Measurements from ENCODE around the gene IPPK.

The IPPK gene

GRCh38 chr9:92637886-92638620, 31.9 kb downstream of the IPPK start:
- no peak overlapping the region for H3K27ac ChIP-seq (ENCODE audit: low read depth, low read length, poor library complexity, severe bottlenecking)
- H3K9ac ChIP-seq (ENCODE audit: low read length) = no peak overlapping the region
- H3K4me2 ChIP-seq (ENCODE audit: low read length) = no peak overlapping the region
- TF ChIP-seq CTCF (IDR thresholded peaks at IDR 0.05; ENCODE audit: low read length) (no peak), EZH2 (IDR thresholded peaks at IDR 0.05; ENCODE audit: borderline replicate concordance, low read length) (no peak)
- H3K9me2 ChIP-seq (ENCODE audit: low read depth, low read length) = no peaks in the 10 kb centered on the region
- H3F3A ChIP-seq (ENCODE audit: insufficient read depth, low read length) = no peaks in the 10 kb centered on the region
- H3K4me3 ChIP-seq (ENCODE audit: low read depth, low read length, poor library complexity, severe bottlenecking) = no peak overlapping the region
- no peaks in the 10 kb centered on the region for H3K9me3 ChIP-seq (ENCODE audit: low read length)
- no peaks in the 10 kb centered on the region for H3K27me3 ChIP-seq (ENCODE audit: insufficient read depth, low read length)
- no peaks in the 10 kb centered on the region for H3K4me1 ChIP-seq (ENCODE audit: insufficient read depth, low read length, severe bottlenecking)
- peaks cover 93% of the 10 kb centered on the region for H3K36me3 ChIP-seq (ENCODE audit: insufficient read depth, low read length)
- H2AFZ ChIP-seq (ENCODE audit: low read length) = no peak overlapping the region
- H3K79me2 ChIP-seq (ENCODE audit: insufficient read depth, low read length) = no peaks in the 10 kb centered on the region
- no peaks in the 10 kb centered on the region for H4K20me1 ChIP-seq (ENCODE audit: insufficient read depth, low read length)

GRCh38 chr9:92637326-92637725, 32.6 kb downstream of the IPPK start:
- Histone ChIP-seq H3K36me3 (ENCODE audit: insufficient read depth, low read length) (peaks cover 93% of the 10 kb centered on the region), H2AFZ (ENCODE audit: low read length) (no peak overlapping the region), H3K4me1 (ENCODE audit: insufficient read depth, low read length, severe bottlenecking) (no peaks in the 10 kb centered on the region), H3F3A (ENCODE audit: insufficient read depth, low read length) (no peaks in the 10 kb centered on the region), H3K4me2 (ENCODE audit: low read length) (no peak overlapping the region), H3K27me3 (ENCODE audit: insufficient read depth, low read length) (no peaks in the 10 kb centered on the region), H3K27ac (ENCODE audit: low read depth, low read length, poor library complexity, severe bottlenecking) (no peak overlapping the region), H3K79me2 (ENCODE audit: insufficient read depth, low read length) (no peaks in the 10 kb centered on the region), H3K4me3 (ENCODE audit: low read depth, low read length, poor library complexity, severe bottlenecking) (no peak overlapping the region), H3K9me2 (ENCODE audit: low read depth, low read length) (no peaks in the 10 kb centered on the region), H4K20me1 (ENCODE audit: insufficient read depth, low read length) (no peaks in the 10 kb centered on the region), H3K9ac (ENCODE audit: low read length) (no peak overlapping the region), H3K9me3 (ENCODE audit: low read length) (no peaks in the 10 kb centered on the region)
- TF ChIP-seq CTCF (IDR thresholded peaks at IDR 0.05; ENCODE audit: low read length) = no peak
- no peak for TF ChIP-seq EZH2 (IDR thresholded peaks at IDR 0.05; ENCODE audit: borderline replicate concordance, low read length)

GRCh38 chr9:92636627-92637026, 33.3 kb downstream of the IPPK start:
- H3K79me2 ChIP-seq (ENCODE audit: insufficient read depth, low read length) = no peaks in the 10 kb centered on the region
- H3K9me2 ChIP-seq (ENCODE audit: low read depth, low read length) = no peaks in the 10 kb centered on the region
- no peak overlapping the region for H3K4me2 ChIP-seq (ENCODE audit: low read length)
- no peaks in the 10 kb centered on the region for H3F3A ChIP-seq (ENCODE audit: insufficient read depth, low read length)
- no peak; the same call in 1 of the 2 replicates for TF ChIP-seq CTCF (IDR thresholded peaks at IDR 0.05; ENCODE audit: low read length)
- TF ChIP-seq EZH2 (IDR thresholded peaks at IDR 0.05; ENCODE audit: borderline replicate concordance, low read length) = no peak
- H3K9ac ChIP-seq (ENCODE audit: low read length) = no peak overlapping the region
- H2AFZ ChIP-seq (ENCODE audit: low read length) = no peak overlapping the region
- peaks cover 92% of the 10 kb centered on the region for H3K36me3 ChIP-seq (ENCODE audit: insufficient read depth, low read length)
- no peak overlapping the region for H3K27ac ChIP-seq (ENCODE audit: low read depth, low read length, poor library complexity, severe bottlenecking)
- no peaks in the 10 kb centered on the region for H4K20me1 ChIP-seq (ENCODE audit: insufficient read depth, low read length)
- no peaks in the 10 kb centered on the region for H3K4me1 ChIP-seq (ENCODE audit: insufficient read depth, low read length, severe bottlenecking)
- no peaks in the 10 kb centered on the region for H3K27me3 ChIP-seq (ENCODE audit: insufficient read depth, low read length)
- H3K9me3 ChIP-seq (ENCODE audit: low read length) = no peaks in the 10 kb centered on the region
- H3K4me3 ChIP-seq (ENCODE audit: low read depth, low read length, poor library complexity, severe bottlenecking) = no peak overlapping the region
